HEK293T (cell line): ENCODE data around the gene MBOAT2.
"Not testable (repeated sequence)": the region's sequence is repeated elsewhere in the genome, so short reads cannot be mapped to it uniquely, and the experiment has no call there.

Experiments used
- ARNT ChIP-seq: fragments of 450-650 bp; IDR thresholded peaks from 2 replicates; pipeline ENCODE4 v1.6.1; 2017; ENCODE audit warnings: mild to moderate bottlenecking
- BHLHE40 ChIP-seq: fragments of 450-650 bp; IDR thresholded peaks from 2 replicates; pipeline ENCODE4 v1.6.1; 2016; ENCODE audit warnings: mild to moderate bottlenecking, moderate library complexity, borderline replicate concordance
- FOXK2 ChIP-seq: fragments of 450-650 bp; IDR thresholded peaks from 2 replicates; pipeline ENCODE4 v1.6.1; 2016; ENCODE audit warnings: mild to moderate bottlenecking
- FOXM1 ChIP-seq: fragments of 450-650 bp; IDR thresholded peaks from 2 replicates; pipeline ENCODE4 v1.6.1; 2017; ENCODE audit warnings: mild to moderate bottlenecking, borderline replicate concordance
- SP1 ChIP-seq: fragments of 450-650 bp; IDR thresholded peaks from 2 replicates; pipeline ENCODE4 v1.6.1; 2017
- SUZ12 ChIP-seq: fragments of 450-650 bp; IDR thresholded peaks from 2 replicates; pipeline ENCODE4 v1.6.1; 2016; ENCODE audit warnings: mild to moderate bottlenecking
- TARDBP ChIP-seq: fragments of 450-650 bp; IDR thresholded peaks from 2 replicates; pipeline ENCODE4 v1.6.1; 2016
- ZNF384 ChIP-seq: fragments of 450-650 bp; IDR thresholded peaks from 2 replicates; pipeline ENCODE4 v1.6.1; 2016
- TF ChIP-seq, protein P1 (sequence below): fragments of 450-650 bp; IDR thresholded peaks from 2 replicates; pipeline ENCODE4 v1.6.1; 2016

DNA sequence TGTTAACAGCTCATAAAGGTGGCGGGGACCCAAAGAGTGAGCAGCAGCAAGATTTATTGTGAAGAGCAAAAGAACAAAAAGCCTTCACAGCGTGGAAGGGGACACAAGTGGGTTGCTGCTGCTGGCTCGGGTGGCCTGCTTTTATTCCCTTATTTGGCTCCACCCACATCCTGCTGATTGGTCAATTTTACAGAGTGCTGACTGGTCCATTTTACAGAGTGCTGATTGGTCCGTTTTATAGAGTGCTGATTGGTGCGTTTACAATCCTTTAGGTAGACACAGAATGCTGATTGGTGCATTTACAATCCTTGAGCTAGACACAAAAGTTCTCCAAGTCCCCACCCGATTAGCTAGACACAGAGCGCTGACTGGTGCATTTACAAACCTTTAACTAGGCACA lies 100.7 kb downstream of the MBOAT2 start:
- TF ChIP-seq SP1, TARDBP, FOXM1, BHLHE40, SUZ12, ZNF384, ARNT, FOXK2: not testable (repeated sequence)
- TF ChIP-seq, protein P1, sequence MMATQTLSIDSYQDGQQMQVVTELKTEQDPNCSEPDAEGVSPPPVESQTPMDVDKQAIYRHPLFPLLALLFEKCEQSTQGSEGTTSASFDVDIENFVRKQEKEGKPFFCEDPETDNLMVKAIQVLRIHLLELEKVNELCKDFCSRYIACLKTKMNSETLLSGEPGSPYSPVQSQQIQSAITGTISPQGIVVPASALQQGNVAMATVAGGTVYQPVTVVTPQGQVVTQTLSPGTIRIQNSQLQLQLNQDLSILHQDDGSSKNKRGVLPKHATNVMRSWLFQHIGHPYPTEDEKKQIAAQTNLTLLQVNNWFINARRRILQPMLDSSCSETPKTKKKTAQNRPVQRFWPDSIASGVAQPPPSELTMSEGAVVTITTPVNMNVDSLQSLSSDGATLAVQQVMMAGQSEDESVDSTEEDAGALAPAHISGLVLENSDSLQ: not testable (repeated sequence)
